ENCODE measurements around the gene GNAS-AS1. TPM values are rescaled to one million over a fixed set of nuclear protein-coding genes. Genes with fewer than 3 reads are reported as not detected.

The GNAS-AS1 gene
- total and polyA plus RNA-seq, 4 donors: 1.0 to 1.7 (median 1.2) TPM; not detected in 1

- intact Hi-C loops (cut with DNase I): loop anchor here in 1 of 2 donors (10.0 kb wide), 1 partner anchor 274 kb away; no protein-coding TSS in a partner anchor
- DNase-seq (no peak), ATAC-seq (ENCODE audit: low FRiP score) (no peak)
- H3K36me3 ChIP-seq (ENCODE audit: control insufficient read depth in 1 of 2, insufficient read depth in 2 of 2, low read length in 1 of 2): no peaks in the 10 kb centered on the region
- WGBS, 2 donors: 92 to 100% methylated on average over 1 of the region's 1 CpG
- H3K9me3 ChIP-seq (ENCODE audit: control insufficient read depth, low read length): no peaks in the 10 kb centered on the region
- H3K4me3 ChIP-seq (ENCODE audit: low read length in 2 of 2): no peak overlapping the region
- no peaks in the 10 kb centered on the region for H3K27me3 ChIP-seq (ENCODE audit: control insufficient read depth in 1 of 2, insufficient read depth in 2 of 2, low read length in 1 of 2)
- no peak overlapping the region for H3K27ac ChIP-seq (ENCODE audit: low read depth in 1 of 2, low read length in 2 of 2)
- H3K4me1 ChIP-seq (ENCODE audit: control insufficient read depth in 1 of 2, insufficient read depth in 2 of 2, low read length in 2 of 2): peaks cover 0 to 3% of the 10 kb centered on the region in 2 donors
Measured at GRCh38 chr20:58880441-58880840, 29.7 kb upstream of the GNAS-AS1 start.

- DNase-seq (no peak), ATAC-seq (ENCODE audit: low FRiP score) (no peak)
- 92% methylated on average over 4 of the region's 4 CpGs for WGBS, 2 donors
- no peaks in the 10 kb centered on the region for H3K36me3 ChIP-seq (ENCODE audit: control insufficient read depth in 1 of 2, insufficient read depth in 2 of 2, low read length in 1 of 2)
- no peaks in the 10 kb centered on the region for H3K9me3 ChIP-seq (ENCODE audit: control insufficient read depth, low read length)
- no peak overlapping the region for H3K27ac ChIP-seq (ENCODE audit: low read depth in 1 of 2, low read length in 2 of 2)
- peaks cover 0 to 3% of the 10 kb centered on the region in 2 donors for H3K4me1 ChIP-seq (ENCODE audit: control insufficient read depth in 1 of 2, insufficient read depth in 2 of 2, low read length in 2 of 2)
- intact Hi-C loops (cut with DNase I): loop anchor here in 1 of 2 donors (10.0 kb wide), 1 partner anchor 206 kb away; no protein-coding TSS in a partner anchor
- H3K27me3 ChIP-seq (ENCODE audit: control insufficient read depth in 1 of 2, insufficient read depth in 2 of 2, low read length in 1 of 2): no peaks in the 10 kb centered on the region
- no peak overlapping the region for H3K4me3 ChIP-seq (ENCODE audit: low read length in 2 of 2)
Measured at GRCh38 chr20:58878399-58878798, 27.7 kb upstream of the GNAS-AS1 start.

- Histone ChIP-seq H3K4me1 (ENCODE audit: control insufficient read depth in 1 of 2, insufficient read depth in 2 of 2, low read length in 2 of 2) (peaks cover 0 to 3% of the 10 kb centered on the region in 2 donors), H3K27me3 (ENCODE audit: control insufficient read depth in 1 of 2, insufficient read depth in 2 of 2, low read length in 1 of 2) (no peaks in the 10 kb centered on the region), H3K27ac (ENCODE audit: low read depth in 1 of 2, low read length in 2 of 2) (no peak overlapping the region), H3K36me3 (ENCODE audit: control insufficient read depth in 1 of 2, insufficient read depth in 2 of 2, low read length in 1 of 2) (no peaks in the 10 kb centered on the region), H3K4me3 (ENCODE audit: low read length in 2 of 2) (no peak overlapping the region), H3K9me3 (ENCODE audit: control insufficient read depth, low read length) (no peaks in the 10 kb centered on the region)
- DNase-seq (no peak), ATAC-seq (ENCODE audit: low FRiP score) (no peak)
- intact Hi-C loops (cut with DNase I): loop anchor here in 1 of 2 donors (10.0 kb wide), 1 partner anchor 207 kb away; no protein-coding TSS in a partner anchor
- WGBS, 2 donors: 85 to 89% methylated on average over 4 of the region's 4 CpGs
Measured at GRCh38 chr20:58877976-58878360, 27.3 kb upstream of the GNAS-AS1 start.

- 74 to 79% methylated on average over 11 of the region's 11 CpGs for WGBS, 2 donors
- H3K4me1 ChIP-seq (ENCODE audit: control insufficient read depth in 1 of 2, insufficient read depth in 2 of 2, low read length in 2 of 2): no peaks in the 10 kb centered on the region
- H3K4me3 ChIP-seq (ENCODE audit: low read length in 2 of 2): no peak overlapping the region
- DNase-seq: no peak
- no peaks in the 10 kb centered on the region for H3K9me3 ChIP-seq (ENCODE audit: control insufficient read depth, low read length)
- no peaks in the 10 kb centered on the region for H3K27me3 ChIP-seq (ENCODE audit: control insufficient read depth in 1 of 2, insufficient read depth in 2 of 2, low read length in 1 of 2)
- no peak overlapping the region for H3K27ac ChIP-seq (ENCODE audit: low read depth in 1 of 2, low read length in 2 of 2)
- no peak for ATAC-seq (ENCODE audit: low FRiP score)
- no peaks in the 10 kb centered on the region for H3K36me3 ChIP-seq (ENCODE audit: control insufficient read depth in 1 of 2, insufficient read depth in 2 of 2, low read length in 1 of 2)
- intact Hi-C loops (cut with DNase I): loop anchor here in 1 of 2 donors (10.0 kb wide), 1 partner anchor 207 kb away; no protein-coding TSS in a partner anchor
Measured at GRCh38 chr20:58877050-58877975, 26.6 kb upstream of the GNAS-AS1 start.

- DNase-seq: no peak
- Histone ChIP-seq H3K36me3 (ENCODE audit: control insufficient read depth in 1 of 2, insufficient read depth in 2 of 2, low read length in 1 of 2) (no peaks in the 10 kb centered on the region), H3K4me3 (ENCODE audit: low read length in 2 of 2) (no peak overlapping the region), H3K4me1 (ENCODE audit: control insufficient read depth in 1 of 2, insufficient read depth in 2 of 2, low read length in 2 of 2) (no peaks in the 10 kb centered on the region), H3K9me3 (ENCODE audit: control insufficient read depth, low read length) (no peaks in the 10 kb centered on the region), H3K27ac (ENCODE audit: low read depth in 1 of 2, low read length in 2 of 2) (no peak overlapping the region), H3K27me3 (ENCODE audit: control insufficient read depth in 1 of 2, insufficient read depth in 2 of 2, low read length in 1 of 2) (no peaks in the 10 kb centered on the region)
- intact Hi-C loops (cut with DNase I): loop anchor here in 1 of 2 donors (10.0 kb wide), 1 partner anchor 208 kb away; no protein-coding TSS in a partner anchor
- no peak for ATAC-seq (ENCODE audit: low FRiP score)
- 80 to 83% methylated on average over 7 of the region's 7 CpGs for WGBS, 2 donors
Measured at GRCh38 chr20:58876437-58876836, 25.7 kb upstream of the GNAS-AS1 start.

- DNase-seq: no peak
- Histone ChIP-seq H3K27me3 (ENCODE audit: control insufficient read depth in 1 of 2, insufficient read depth in 2 of 2, low read length in 1 of 2) (no peaks in the 10 kb centered on the region), H3K27ac (ENCODE audit: low read depth in 1 of 2, low read length in 2 of 2) (no peak overlapping the region), H3K9me3 (ENCODE audit: control insufficient read depth, low read length) (no peaks in the 10 kb centered on the region), H3K4me1 (ENCODE audit: control insufficient read depth in 1 of 2, insufficient read depth in 2 of 2, low read length in 2 of 2) (no peaks in the 10 kb centered on the region), H3K4me3 (ENCODE audit: low read length in 2 of 2) (no peak overlapping the region), H3K36me3 (ENCODE audit: control insufficient read depth in 1 of 2, insufficient read depth in 2 of 2, low read length in 1 of 2) (no peaks in the 10 kb centered on the region)
- no peak for ATAC-seq (ENCODE audit: low FRiP score)
- intact Hi-C loops (cut with DNase I): loop anchor here in 1 of 2 donors (10.0 kb wide), 1 partner anchor 209 kb away; no protein-coding TSS in a partner anchor
- 85 to 89% methylated on average over 12 of the region's 12 CpGs for WGBS, 2 donors
Measured at GRCh38 chr20:58875541-58876134, 24.9 kb upstream of the GNAS-AS1 start.

GRCh38 chr20:58875111-58875510, 24.4 kb upstream of the GNAS-AS1 start:
- no peaks in the 10 kb centered on the region for H3K9me3 ChIP-seq (ENCODE audit: control insufficient read depth, low read length)
- no peak for ATAC-seq (ENCODE audit: low FRiP score)
- WGBS, 2 donors: 95 to 97% methylated on average over 3 of the region's 3 CpGs
- intact Hi-C loops (cut with DNase I): loop anchor here in 1 of 2 donors (10.0 kb wide), 1 partner anchor 210 kb away; no protein-coding TSS in a partner anchor
- H3K36me3 ChIP-seq (ENCODE audit: control insufficient read depth in 1 of 2, insufficient read depth in 2 of 2, low read length in 1 of 2): no peaks in the 10 kb centered on the region
- no peaks in the 10 kb centered on the region for H3K27me3 ChIP-seq (ENCODE audit: control insufficient read depth in 1 of 2, insufficient read depth in 2 of 2, low read length in 1 of 2)
- H3K4me1 ChIP-seq (ENCODE audit: control insufficient read depth in 1 of 2, insufficient read depth in 2 of 2, low read length in 2 of 2): no peaks in the 10 kb centered on the region
- no peak overlapping the region for H3K27ac ChIP-seq (ENCODE audit: low read depth in 1 of 2, low read length in 2 of 2)
- DNase-seq: no peak
- H3K4me3 ChIP-seq (ENCODE audit: low read length in 2 of 2): no peak overlapping the region

- intact Hi-C loops (cut with DNase I): loop anchor here in 1 of 2 donors (10.0 kb wide), 1 partner anchor 210 kb away; no protein-coding TSS in a partner anchor
- Histone ChIP-seq H3K36me3 (ENCODE audit: control insufficient read depth in 1 of 2, insufficient read depth in 2 of 2, low read length in 1 of 2) (no peaks in the 10 kb centered on the region), H3K4me3 (ENCODE audit: low read length in 2 of 2) (no peak overlapping the region), H3K4me1 (ENCODE audit: control insufficient read depth in 1 of 2, insufficient read depth in 2 of 2, low read length in 2 of 2) (no peaks in the 10 kb centered on the region), H3K9me3 (ENCODE audit: control insufficient read depth, low read length) (no peaks in the 10 kb centered on the region), H3K27ac (ENCODE audit: low read depth in 1 of 2, low read length in 2 of 2) (no peak overlapping the region), H3K27me3 (ENCODE audit: control insufficient read depth in 1 of 2, insufficient read depth in 2 of 2, low read length in 1 of 2) (no peaks in the 10 kb centered on the region)
- no peak for ATAC-seq (ENCODE audit: low FRiP score)
- 93 to 100% methylated on average over 1 of the region's 1 CpG for WGBS, 2 donors
- no peak for DNase-seq
Measured at GRCh38 chr20:58874469-58874868, 23.8 kb upstream of the GNAS-AS1 start.
